GM21723 (cell line): ENCODE results near the gene MPP2.

Experiments used
- ATAC-seq: cut with Tn5 transposase; IDR thresholded peaks from one replicate; pipeline ENCODE4 v1.9.1; 2021; ENCODE audit warnings: mild to moderate bottlenecking, moderate library complexity; ENCODE audit not compliant: unreplicated experiment

MPP2 gene

GRCh38 chr17:43825567-43825966, 81.8 kb downstream of the MPP2 start:
- ATAC-seq: no peak
